ENCODE data around the gene FRMPD1.

Gene FRMPD1

DNA sequence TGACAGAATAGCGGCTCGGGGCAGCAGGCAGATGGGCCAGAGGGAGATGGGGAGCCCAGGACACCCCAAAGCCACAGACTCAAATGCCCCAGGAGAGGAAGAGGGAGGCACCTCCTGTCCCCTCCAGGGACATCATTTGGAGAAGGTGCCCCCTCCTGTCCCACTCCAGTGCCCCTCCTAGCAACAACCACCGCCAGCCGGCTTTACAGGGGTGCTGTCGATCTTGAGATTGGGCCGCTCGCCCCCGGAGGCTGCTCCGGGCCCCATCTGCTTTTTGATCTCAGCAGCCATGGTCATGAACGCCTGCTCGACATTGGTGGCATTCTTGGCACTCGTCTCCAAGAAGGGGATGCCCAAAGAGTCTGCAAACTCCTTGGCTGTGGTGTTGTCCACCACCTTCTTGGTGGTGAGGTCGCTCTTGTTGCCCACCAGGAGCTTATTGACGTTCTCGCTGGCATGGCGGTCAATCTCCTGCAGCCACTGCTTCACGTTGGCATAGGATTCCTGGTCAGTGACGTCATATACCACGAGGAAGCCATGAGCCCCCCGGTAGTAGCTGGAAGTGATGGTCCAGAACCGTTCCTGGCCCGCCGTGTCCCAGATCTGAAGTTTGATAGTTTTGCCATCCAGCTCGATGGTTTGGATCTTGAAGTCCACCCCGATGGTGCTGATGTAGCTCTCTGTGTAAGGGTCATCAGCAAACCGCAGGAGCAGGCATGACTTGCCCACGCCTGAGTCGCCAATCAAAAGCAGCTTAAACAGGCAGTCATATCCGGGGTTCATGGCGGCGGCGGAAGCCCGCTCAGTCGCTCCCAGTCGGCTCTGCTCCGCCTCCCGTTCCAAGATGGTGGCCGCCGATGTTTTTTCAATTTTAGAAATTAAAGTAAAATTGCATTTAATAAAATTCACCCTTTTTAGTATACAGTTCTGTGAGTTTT lies 14.0 kb upstream of the FRMPD1 start:
- no peak for DNase-seq

DNA sequence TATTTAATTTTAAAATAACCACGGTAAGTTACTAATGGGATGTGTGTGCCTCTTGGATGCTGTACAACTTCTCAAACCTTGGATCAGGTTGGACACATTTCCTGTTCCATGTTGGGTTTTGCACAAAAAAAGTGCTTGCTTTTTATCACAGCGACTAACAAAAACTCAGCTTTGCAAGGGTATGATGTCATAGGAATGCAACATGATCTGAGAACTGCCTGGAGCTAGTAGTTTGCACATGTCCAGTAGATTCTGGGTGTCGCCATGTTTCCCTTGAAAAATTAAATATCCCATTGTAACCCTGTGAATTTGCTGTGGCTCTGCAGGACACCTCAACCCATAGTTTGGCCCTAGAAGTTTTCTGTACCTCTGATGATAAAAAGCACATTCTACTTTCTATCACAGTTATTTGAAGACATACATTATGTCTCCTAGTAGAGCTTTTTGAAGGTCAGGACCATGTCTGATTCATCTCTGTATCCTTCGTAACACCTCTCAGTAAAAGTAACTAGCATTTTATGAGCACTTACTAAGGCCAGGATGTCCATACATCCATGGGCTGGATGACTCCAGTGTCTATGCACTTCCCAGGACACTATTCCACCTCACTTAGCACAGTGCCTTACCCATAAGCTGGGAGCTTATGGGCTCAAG lies 11.5 kb upstream of the FRMPD1 start:
- no peak for DNase-seq

DNA sequence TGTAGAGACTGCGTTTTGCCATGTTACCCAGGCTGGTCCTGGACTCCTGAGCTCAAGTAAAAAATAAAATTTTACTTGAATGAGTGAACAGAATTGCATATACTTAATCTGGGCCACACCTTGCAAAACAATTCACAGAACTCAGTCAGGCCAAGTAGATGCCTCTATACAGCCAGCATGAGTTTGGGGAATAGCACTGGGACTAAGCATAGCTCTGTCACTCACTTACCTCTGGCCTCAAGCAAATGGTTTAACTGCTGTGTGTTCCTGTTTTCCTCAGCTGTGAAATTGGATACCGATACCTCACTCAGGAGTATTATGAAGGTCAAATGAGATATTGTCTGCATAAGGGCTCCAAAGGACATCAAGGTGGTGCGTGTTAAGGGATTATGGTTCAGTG lies 10.9 kb upstream of the FRMPD1 start:
- DNase-seq, result no peak

DNA sequence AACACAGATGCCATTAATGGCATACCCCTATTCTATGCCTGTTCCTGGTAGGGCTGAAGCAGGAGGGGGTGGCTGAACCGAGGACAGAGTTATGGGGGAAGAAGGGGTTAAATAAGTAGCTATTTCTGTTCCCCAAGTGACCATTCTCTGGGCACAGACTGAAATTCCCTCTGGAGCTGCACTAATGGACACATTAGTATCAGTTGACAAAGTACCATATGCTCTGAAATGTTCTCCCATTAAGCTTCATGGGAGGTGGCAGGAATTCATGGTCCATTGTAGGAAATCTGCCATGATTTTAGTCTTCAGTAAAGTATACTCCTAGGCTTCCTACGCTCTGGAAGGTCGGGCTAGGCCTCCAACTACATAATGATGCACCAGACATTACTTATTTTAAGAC lies 10.5 kb upstream of the FRMPD1 start:
- DNase-seq, result peak; percentile 23

DNA sequence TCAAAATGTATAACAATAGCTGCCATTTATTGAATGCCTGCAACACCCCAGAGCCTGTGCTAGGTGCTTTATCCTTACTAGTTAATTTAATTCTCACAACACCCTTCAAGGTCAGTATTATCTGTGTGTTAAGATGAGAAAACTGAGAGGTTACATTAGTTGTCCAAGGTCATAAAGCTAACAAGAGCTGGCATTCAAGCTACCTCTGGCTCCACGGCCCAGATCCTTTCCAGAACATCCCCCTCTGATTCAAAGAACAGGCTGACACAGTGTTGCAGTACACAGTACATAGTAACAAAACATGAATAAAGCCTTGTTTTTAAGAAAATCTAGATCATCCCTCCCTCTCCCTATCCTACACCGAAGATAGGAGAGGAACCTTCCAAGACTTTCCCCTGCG lies 9.4 kb upstream of the FRMPD1 start:
- no peak for DNase-seq

DNA sequence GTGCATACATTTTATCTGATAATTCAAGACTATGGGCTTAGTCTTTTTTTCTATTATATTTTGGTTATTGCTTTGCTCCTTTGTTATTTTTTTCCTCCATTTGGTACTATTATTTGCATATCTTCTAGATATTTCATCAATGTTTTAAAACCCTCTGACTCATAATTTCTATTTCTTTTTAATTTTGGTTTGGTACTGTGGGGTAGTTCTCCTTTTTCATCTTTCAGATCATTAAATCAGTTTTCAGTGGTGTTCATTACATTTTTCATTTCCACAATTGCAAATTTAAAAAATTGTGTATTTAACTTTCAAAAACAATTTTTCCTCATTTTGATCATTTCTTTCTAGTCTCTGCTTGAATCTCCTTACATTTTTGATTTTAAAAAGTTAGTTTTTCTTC lies 7.5 kb upstream of the FRMPD1 start:
- no peak for DNase-seq

DNA sequence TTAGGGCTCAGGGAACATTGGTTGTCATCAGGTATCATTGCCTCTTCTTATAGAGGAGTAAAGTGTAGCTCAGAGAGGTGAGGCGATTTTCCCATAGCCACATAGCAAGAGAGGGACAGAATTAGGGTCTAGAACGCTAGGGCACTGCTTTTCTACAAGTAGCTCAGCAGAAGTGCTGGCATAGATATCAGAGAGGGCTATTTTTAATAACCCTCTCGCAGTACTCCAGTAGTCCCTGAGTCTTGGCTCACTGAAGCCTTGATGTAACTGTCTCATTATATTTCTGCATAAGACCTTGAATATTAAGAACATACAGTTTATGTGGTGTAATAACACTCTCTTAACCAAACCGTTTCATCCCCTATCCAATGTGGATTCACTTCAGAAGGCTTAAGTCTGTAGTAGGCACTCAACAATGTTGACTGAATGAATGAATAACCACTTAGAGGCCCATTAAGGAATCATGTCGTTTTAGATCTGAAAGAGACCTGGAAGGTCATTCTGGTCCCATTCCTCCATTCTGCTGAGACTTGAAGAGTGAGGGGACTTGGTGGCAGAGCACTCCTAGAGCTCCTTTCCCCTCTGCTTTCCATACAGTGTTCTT lies 4.7 kb upstream of the FRMPD1 start:
- DNase-seq, result no peak

DNA sequence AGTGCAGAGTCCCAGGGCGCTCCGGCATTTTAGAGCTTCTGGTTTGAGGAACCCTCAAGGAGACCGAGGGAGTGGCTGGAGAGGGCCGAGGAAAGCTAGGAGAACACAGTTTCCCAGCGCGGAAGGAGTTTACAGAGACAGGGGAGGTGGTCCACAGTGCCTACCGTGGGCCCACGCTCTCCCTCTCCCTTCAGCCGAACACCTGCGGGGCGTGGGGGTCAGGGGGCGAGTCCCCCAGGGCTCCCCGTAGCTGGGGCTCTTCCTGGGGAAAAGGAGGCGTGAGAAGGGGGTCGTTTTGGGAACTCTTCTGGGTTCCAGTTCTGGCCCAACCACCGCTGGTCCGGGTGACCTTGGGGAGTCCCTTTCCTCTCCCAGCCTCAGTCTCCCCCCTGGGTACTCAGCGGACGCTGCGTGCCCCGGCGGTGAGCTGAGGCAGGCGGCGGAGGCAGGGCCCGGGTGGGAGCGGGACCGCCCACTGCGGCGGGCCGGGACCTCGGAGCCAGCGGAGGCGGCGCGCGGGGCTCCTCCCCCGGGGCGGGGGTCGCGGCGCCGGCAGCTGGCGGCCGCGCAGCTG lies 368 bp upstream of the FRMPD1 start:
- DNase-seq, result no peak

DNA sequence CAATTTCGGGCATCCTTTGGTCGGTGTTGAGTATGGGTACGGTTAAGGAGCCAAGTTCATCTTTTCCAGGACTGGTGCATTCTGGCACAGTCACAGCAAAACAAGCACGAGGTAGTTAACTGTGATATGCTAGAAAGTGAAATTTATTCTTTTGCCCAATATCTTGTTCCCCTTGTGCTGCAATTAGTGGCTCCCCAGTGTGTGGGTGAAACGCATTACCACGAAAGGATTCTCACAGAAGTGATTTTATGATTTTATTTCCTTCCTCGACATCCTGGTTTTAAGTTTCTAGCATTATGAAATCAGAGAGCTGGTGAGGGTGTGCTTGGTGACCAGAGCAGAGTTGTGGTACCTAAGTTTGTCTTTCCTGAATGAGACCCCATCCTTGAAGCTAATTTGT lies 1.5 kb downstream of the FRMPD1 start:
- no peak for DNase-seq

DNA sequence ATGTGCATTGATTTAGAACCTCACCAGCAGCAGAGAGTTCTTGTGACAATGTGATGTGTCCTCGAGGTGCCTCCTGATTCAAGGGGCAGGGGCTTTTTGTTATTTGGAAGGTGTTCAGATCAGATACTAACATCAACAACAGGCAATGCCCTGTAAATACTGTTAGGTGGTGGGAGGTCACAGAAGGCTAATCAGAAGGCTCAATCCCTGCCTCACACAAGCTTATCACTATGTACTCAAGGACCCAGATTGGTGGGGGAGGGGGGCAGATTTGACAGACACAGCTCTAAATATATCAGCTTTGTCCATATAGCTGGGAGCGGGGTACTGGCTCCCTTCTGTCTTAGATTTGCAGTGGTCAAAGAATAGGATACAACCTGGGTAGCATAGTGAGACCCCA lies 2.6 kb downstream of the FRMPD1 start:
- DNase-seq, result no peak

DNA sequence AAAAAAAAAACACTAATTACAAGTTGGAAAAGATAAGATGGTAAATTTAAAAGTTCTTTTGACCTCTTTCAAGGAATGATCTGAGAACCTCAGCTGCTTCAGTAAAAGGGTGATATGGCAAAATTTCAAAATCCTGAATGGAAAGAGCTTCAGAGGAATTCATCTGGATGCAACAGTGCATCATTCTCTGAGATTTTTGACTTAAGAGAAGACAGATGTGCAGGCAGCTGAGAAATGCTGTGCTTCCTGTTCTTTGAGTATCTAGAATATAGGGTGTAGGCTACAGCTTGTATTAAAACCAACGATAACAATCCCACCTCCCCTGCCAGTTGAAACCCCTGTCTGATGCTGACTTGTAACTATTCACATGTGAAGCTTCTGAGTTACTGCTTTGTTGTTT lies 6.2 kb downstream of the FRMPD1 start:
- no peak for DNase-seq

DNA sequence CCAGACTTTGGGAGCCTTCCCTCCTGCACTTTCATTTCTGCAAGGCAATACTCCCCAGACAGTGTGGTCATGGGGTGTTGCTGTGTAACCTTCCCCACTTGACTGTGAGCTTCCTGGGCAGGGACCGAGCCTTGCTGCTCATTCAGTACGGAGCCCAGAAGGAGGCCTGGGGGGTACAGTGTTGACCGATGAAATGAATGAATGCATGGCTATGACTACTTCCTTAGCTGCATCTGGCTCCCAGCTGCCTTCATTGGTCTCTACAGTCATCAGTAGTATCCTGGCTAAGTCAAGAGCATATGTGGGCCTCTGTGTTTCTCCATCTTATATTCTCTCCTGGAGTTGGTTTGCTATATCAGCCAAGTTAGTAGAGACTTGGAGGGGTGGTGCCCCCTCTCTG lies 9.9 kb downstream of the FRMPD1 start:
- no peak for DNase-seq

DNA sequence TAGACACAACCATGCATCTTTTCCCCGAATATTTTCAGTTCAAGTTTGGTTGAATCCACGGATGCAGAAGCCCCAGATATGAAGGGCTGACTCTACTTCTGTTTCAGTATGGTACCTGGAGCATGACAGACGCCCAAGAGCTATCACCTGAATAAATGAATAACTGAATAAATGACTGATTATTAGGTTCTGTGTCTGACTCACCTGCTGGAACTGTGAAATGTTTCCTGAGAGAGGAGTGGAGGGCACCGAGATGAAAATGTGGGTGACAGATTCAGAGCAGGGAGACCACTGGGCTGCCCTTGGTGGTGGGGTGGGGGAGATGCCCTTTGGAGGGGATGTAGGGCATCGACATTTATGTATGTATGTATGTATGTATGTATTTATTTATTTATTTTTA lies 13.2 kb downstream of the FRMPD1 start:
- no peak for DNase-seq

DNA sequence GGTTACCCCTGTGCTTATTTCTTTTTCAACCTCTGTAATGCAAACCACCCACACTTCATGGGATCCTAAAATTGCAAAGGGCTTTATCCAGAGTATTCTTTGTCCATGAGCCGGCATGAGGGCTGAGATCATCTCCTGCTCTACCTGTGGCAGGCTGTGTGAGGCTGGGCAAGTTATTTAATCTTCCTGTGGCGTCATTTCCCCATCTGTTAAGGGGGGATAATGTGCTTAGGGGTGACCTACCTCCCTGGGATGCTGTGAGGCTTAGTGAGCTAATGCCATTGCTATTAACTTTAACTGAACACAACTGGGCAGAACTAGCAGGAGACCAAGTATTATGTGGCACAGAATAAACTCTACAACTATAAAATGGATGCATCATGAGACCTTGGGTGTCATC lies 17.0 kb downstream of the FRMPD1 start:
- DNase-seq, result no peak

DNA sequence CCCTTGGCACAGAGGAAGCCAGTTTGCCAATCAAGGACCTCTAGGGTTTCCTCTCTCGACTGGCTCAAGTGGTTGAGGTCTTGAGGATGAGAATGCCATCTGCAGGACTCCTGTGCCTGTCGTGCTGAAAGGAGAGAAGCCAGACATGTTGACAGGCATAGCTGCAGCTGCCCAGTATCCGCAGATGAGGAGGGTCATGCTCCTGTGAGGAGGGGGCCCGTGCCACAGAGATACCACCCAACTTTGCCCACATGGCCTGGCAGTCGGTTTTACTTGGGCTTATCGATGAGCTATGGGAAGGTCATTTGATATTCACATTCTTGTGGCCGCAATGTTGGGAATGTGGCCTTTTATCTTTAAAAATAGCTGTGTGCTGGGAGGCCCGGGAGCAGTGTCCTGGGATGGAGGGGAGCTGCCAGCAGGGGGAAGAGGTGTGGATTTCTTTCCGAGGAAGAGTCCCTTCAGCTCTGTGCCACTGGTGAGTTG lies 17.4 kb downstream of the FRMPD1 start:
- DNase-seq, result no peak

DNA sequence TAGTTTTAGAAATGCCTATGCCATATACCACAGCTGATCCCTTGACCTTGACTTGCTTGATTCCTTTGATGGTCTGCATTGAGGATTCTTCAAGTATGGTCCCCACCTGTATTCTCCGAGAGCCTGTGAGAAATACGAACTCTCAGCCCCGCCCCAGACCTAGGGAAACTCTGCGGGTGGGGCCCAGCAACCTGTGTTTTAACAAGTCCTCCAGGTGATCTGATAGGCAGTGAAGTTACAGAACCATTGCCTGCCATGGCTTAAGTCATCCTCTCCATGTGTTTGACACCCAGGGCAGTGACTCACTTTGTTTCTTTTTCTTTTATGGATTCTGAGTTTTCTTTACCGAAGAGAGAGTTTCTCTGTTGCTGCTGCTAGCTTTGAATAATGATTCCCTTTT lies 18.5 kb downstream of the FRMPD1 start:
- DNase-seq, result no peak

DNA sequence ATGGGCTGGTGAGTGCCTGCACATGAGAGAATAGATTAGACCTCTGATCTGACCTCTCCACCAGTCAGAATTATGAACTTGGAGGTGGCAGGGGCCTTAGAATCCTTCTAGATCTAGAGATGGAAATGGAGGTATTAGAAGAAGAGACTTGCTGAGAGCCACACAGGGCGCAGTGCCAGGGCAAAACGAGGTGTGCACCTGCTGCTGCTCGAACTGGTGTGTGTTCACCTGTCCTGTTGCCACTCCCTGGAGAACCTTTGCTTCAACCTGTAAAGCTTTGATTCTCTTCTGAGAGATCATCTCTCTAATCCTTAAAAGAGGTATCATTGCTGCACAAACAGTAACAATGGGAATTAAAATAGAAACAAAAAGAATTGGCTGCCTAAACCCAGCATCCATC lies 24.9 kb downstream of the FRMPD1 start:
- no peak for DNase-seq

DNA sequence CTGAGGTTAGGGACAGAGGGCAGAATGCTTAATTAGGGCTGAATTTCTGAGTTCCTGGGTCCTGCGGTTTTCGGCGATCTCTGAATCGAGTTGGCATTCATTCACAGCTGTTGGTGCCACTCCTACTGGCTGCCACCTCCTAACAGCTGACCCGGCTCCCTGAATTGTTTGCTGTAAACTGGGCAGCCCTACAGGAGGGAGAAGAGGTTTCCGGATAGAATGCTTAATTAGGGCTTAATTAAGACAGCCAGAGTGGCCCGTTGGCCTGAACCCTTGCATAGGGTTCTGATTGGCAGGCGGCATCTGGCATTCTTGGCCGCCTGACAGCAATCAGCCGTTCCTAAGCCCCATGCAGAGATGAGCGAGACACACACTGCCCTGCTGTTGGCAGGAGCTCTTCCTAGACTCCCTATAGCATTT lies 25.7 kb downstream of the FRMPD1 start:
- peak; percentile 99 for DNase-seq

DNA sequence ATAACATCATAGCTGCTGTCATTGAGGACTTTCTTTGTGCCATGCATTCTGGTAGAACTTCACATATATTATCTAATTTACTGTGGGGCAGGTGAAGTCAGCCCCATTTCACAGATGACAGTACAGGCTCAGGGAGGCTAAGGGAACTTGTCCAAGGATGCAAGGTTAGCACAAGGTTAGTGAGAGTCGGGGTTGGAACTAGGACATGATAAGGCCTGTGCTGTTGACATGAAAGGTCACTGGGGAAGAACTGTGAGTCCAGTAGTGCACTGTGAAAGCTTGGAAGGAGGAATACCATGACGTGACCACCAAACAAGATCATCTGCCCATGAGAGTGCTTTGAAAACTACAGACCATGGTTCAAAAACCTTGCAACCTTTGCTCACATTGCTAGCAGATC lies 26.7 kb downstream of the FRMPD1 start:
- DNase-seq, result no peak

DNA sequence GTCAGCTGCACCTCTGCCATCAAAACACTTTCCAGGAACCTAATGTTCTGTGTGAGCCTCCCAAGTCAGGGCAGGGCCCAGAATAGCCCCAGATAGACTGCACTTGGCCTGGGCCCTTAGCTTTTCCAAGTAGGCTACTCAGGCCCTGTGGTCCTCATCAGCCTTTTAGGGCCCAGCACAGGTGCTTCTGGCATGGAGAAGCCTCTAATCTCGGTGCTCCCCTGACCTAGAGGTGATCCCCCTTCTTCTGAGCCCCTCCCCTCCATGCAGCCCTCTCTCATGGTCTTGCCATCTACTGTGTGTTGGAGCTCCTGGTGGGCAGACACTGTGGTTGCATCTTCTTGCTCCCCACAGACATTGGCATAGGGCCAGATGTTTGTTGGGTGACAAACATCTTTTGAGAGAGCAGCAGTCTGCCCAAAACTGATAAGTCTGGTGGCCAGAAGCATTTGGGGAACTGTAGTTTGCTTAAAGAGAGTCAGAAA lies 28.1 kb downstream of the FRMPD1 start:
- no peak for DNase-seq

DNA sequence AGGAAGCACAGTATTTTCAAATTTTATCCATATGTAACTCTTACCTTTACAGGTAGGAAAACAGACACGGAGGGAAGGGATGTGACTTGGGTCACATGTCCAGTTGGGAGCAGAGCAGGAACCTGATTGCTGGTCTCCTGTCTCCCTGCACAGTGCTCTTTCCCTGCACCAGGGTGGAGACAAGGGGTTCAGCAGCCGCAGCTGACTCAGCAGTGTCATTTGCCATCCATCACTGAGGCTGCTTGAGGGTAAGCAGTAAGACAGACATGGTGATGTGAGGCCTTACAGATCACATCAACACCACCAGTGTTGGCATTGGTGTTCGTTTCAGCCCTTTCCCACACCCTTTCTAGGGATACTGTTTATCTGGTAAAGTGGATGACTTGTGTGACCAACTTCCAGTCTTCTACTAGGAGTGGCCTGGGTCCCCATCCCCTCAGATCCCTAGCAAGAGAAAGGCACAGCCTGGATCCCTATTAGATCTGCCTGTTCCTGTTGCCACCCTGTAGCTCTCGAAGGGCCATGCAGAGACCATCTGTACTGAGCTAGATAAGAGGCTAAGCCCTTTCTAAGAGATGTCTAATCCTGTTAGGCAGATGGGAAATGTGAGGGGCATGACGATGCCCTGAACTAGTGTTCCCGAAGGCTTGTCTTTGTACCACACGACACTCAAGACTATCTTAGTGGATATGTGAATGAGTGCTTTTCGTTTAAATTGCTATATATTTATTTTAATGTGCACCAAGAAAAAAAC lies 29.1 kb downstream of the FRMPD1 start:
- no peak for DNase-seq

DNA sequence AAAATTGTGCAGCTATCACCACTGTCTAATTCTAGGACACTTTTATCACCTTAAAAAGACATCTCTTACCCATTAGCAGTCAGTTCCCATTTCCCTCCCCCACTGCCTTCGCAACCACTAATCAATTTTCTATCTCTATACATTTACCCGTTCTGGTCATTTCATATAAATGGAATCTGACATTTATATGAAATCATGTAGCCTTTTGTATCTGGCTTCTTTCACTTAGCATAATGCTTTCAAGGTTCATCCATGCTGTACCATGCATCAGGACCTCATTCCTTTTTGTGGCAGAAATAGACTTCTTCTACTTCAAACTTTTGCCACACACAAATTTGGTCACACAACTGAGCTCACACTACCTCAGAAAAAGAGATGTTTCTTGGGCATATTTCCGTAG lies 32.2 kb downstream of the FRMPD1 start:
- no peak for DNase-seq
